Fibroblast of pulmonary artery (primary cell): ENCODE results near the gene PAF1.

Source experiments
- DNase-seq: peaks from one replicate; pipeline ENCODE4 v3.0.0-alpha.2; 2010; ENCODE audit warnings: low read depth
- H3K4me3 ChIP-seq: replicated peaks from 2 replicates; pipeline ENCODE4 v1.5.1; 2011; ENCODE audit warnings: low read depth, mild to moderate bottlenecking, control low read depth, low read length, moderate library complexity
- CTCF ChIP-seq: IDR thresholded peaks from 2 replicates; pipeline ENCODE4 v1.5.1; 2011; ENCODE audit warnings: mild to moderate bottlenecking, control low read depth, low read length, inconsistent platforms; ENCODE audit errors: missing control alignments

The PAF1 gene

GRCh38 chr19:39386557-39386956 lies 4.3 kb downstream of the PAF1 start:
- DNase-seq = no peak
- no peak overlapping the region for H3K4me3 ChIP-seq
- no peak for TF ChIP-seq CTCF

GRCh38 chr19:39385629-39386411 lies 5.1 kb downstream of the PAF1 start:
- DNase-seq = no peak
- no peak overlapping the region for H3K4me3 ChIP-seq
- no peak for TF ChIP-seq CTCF

GRCh38 chr19:39384839-39385568 lies 5.9 kb downstream of the PAF1 start:
- DNase-seq = no peak
- no peak for TF ChIP-seq CTCF
- H3K4me3 ChIP-seq = no peak overlapping the region

- DNase-seq = no peak
- no peak overlapping the region for H3K4me3 ChIP-seq
- no peak for TF ChIP-seq CTCF
Observed at GRCh38 chr19:39382991-39383828, 7.7 kb downstream of the PAF1 start.

GRCh38 chr19:39381910-39382611 lies 8.8 kb downstream of the PAF1 start:
- TF ChIP-seq CTCF = no peak
- DNase-seq = no peak
- H3K4me3 ChIP-seq = no peak overlapping the region

GRCh38 chr19:39380521-39381502 lies 10.1 kb downstream of the PAF1 start:
- DNase-seq = no peak
- no peak for TF ChIP-seq CTCF
- H3K4me3 ChIP-seq = no peak overlapping the region
